H9 (cell line): ENCODE data around the gene SCT. TPM values are rescaled to one million over a fixed set of nuclear protein-coding genes. Genes with fewer than 3 reads are reported as not detected.
A peak's percentile ranks its signal among the peaks of the same experiment; 100 is the strongest.

Experiments
- DNase-seq: peaks from one replicate; pipeline ENCODE4 v3.0.0-alpha.2; 2017
- H2AFZ ChIP-seq: one replicate; pipeline ENCODE4 v1.6.1; 2013; ENCODE audit warnings: mild to moderate bottlenecking, low read length, control low read depth, moderate library complexity
- H2AK5ac ChIP-seq: 2 replicates; pipeline ENCODE4 v1.6.1; 2013; ENCODE audit warnings: low read length, control low read depth, mixed read lengths; ENCODE audit not compliant: insufficient read length
- H2BK120ac ChIP-seq: one replicate; pipeline ENCODE4 v1.6.1; 2013; ENCODE audit warnings: low read depth, mild to moderate bottlenecking, low read length, control low read depth, inconsistent platforms; ENCODE audit not compliant: poor library complexity, severe bottlenecking
- H2BK12ac ChIP-seq: 2 replicates; pipeline ENCODE4 v1.6.1; 2013; ENCODE audit warnings: low read length, control low read depth, mixed read lengths, low read depth; ENCODE audit not compliant: insufficient read length
- H2BK15ac ChIP-seq: 2 replicates; pipeline ENCODE4 v1.6.1; 2013; ENCODE audit warnings: low read depth, low read length, control low read depth
- H2BK20ac ChIP-seq: one replicate; pipeline ENCODE4 v1.6.1; 2013; ENCODE audit warnings: low read depth, mild to moderate bottlenecking, low read length, control low read depth, inconsistent platforms; ENCODE audit not compliant: poor library complexity, severe bottlenecking
- H2BK5ac ChIP-seq: 2 replicates; pipeline ENCODE4 v1.6.1; 2013; ENCODE audit warnings: low read length, control low read depth, mixed read lengths; ENCODE audit not compliant: insufficient read length
- H3K14ac ChIP-seq: 2 replicates; pipeline ENCODE4 v1.6.1; 2013; ENCODE audit warnings: low read length, control low read depth; ENCODE audit not compliant: insufficient read depth
- H3K18ac ChIP-seq: 2 replicates; pipeline ENCODE4 v1.6.1; 2013; ENCODE audit warnings: low read depth, mild to moderate bottlenecking, mixed read lengths, low read length, control low read depth; ENCODE audit not compliant: insufficient read length
- H3K23ac ChIP-seq: 2 replicates; pipeline ENCODE4 v1.6.1; 2013; ENCODE audit warnings: low read length, control low read depth, mixed read lengths, low read depth; ENCODE audit not compliant: insufficient read length
- H3K23me2 ChIP-seq: 2 replicates; pipeline ENCODE4 v1.6.1; 2013; ENCODE audit warnings: low read depth, mild to moderate bottlenecking, mixed read lengths, low read length, control low read depth; ENCODE audit not compliant: insufficient read length, poor library complexity, severe bottlenecking
- H3K27ac ChIP-seq: 2 replicates; pipeline ENCODE4 v1.5.1; 2013; ENCODE audit warnings: low read length, control low read depth, mixed read lengths, low read depth; ENCODE audit not compliant: insufficient read length
- H3K27me3 ChIP-seq: 2 replicates; pipeline ENCODE4 v1.6.1; 2013; ENCODE audit warnings: low read length, control low read depth, inconsistent platforms; ENCODE audit not compliant: insufficient read depth
- H3K4ac ChIP-seq: 2 replicates; pipeline ENCODE4 v1.6.1; 2013; ENCODE audit warnings: low read depth, mild to moderate bottlenecking, control low read depth, inconsistent platforms, low read length, moderate library complexity
- H3K4me1 ChIP-seq: 2 replicates; pipeline ENCODE4 v1.6.1; 2013; ENCODE audit warnings: low read length, control low read depth, inconsistent platforms; ENCODE audit not compliant: insufficient read depth
- H3K4me2 ChIP-seq: 2 replicates; pipeline ENCODE4 v1.6.1; 2013; ENCODE audit warnings: low read length, control low read depth, mixed read lengths; ENCODE audit not compliant: insufficient read length, insufficient read depth
- H3K56ac ChIP-seq: 2 replicates; pipeline ENCODE4 v1.6.1; 2013; ENCODE audit warnings: low read depth, mild to moderate bottlenecking, mixed read lengths, low read length, control low read depth; ENCODE audit not compliant: insufficient read length
- H3K79me1 ChIP-seq: 2 replicates; pipeline ENCODE4 v1.6.1; 2013; ENCODE audit warnings: low read depth, mild to moderate bottlenecking, moderate library complexity, low read length, control low read depth, inconsistent platforms; ENCODE audit not compliant: insufficient read depth, poor library complexity, severe bottlenecking
- H3K79me2 ChIP-seq: 2 replicates; pipeline ENCODE4 v1.6.1; 2013; ENCODE audit warnings: low read length, control low read depth, inconsistent platforms; ENCODE audit not compliant: insufficient read depth
- H3K9ac ChIP-seq: 2 replicates; pipeline ENCODE4 v1.6.1; 2013; ENCODE audit warnings: low read length, control low read depth, mixed read lengths; ENCODE audit not compliant: insufficient read length; ENCODE audit errors: extremely low read depth
- H3K9me3 ChIP-seq: one replicate; pipeline ENCODE4 v1.6.1; 2013; ENCODE audit warnings: low read depth, low read length, inconsistent platforms; ENCODE audit not compliant: control insufficient read depth
- H3T11ph ChIP-seq: one replicate; pipeline ENCODE4 v1.6.1; 2013; ENCODE audit warnings: mild to moderate bottlenecking, low read length, control low read depth, inconsistent platforms
- H4K20me1 ChIP-seq: one replicate; pipeline ENCODE4 v1.6.1; 2013; ENCODE audit not compliant: control insufficient read depth, insufficient read length, insufficient read depth
- H4K5ac ChIP-seq: 2 replicates; pipeline ENCODE4 v1.6.1; 2013; ENCODE audit warnings: low read depth, mild to moderate bottlenecking, mixed read lengths, low read length, control low read depth; ENCODE audit not compliant: insufficient read length
- H4K8ac ChIP-seq: replicated peaks from 2 replicates; pipeline ENCODE4 v1.6.1; 2013; ENCODE audit warnings: low read length, control low read depth, mixed read lengths, low read depth; ENCODE audit not compliant: insufficient read length
- H4K91ac ChIP-seq: 2 replicates; pipeline ENCODE4 v1.6.1; 2013; ENCODE audit warnings: low read depth, mild to moderate bottlenecking, moderate library complexity, mixed read lengths, low read length, control low read depth; ENCODE audit not compliant: insufficient read length
- H3K27ac Mint-ChIP-seq, 3 experiments: 2 replicates in 2 of 3; 3 replicates in 1 of 3; pipeline ENCODE4 v1.8.0; 2020 to 2021; ENCODE audit warnings: mixed read lengths in 3 of 3, mild to moderate bottlenecking in 1 of 3, moderate library complexity in 1 of 3
- H3K27me3 Mint-ChIP-seq: 2 replicates; pipeline ENCODE4 v1.8.0; 2021; ENCODE audit warnings: low read depth, mild to moderate bottlenecking, moderate library complexity, mixed read lengths
- H3K36me3 Mint-ChIP-seq, 3 experiments: 2 replicates in 2 of 3; 3 replicates in 1 of 3; pipeline ENCODE4 v1.8.0; 2020 to 2021; ENCODE audit warnings: low read depth in 3 of 3, mixed read lengths in 3 of 3; ENCODE audit not compliant: insufficient read depth in 1 of 3
- H3K4me1 Mint-ChIP-seq, 2 experiments: 2 replicates each; pipeline ENCODE4 v1.8.0; 2020; ENCODE audit warnings: mixed read lengths in 2 of 2
- H3K4me3 Mint-ChIP-seq, 2 experiments: 2 replicates in 1 of 2; 3 replicates in 1 of 2; pipeline ENCODE4 v1.8.0; 2020 to 2021; ENCODE audit warnings: mild to moderate bottlenecking in 2 of 2, mixed read lengths in 2 of 2, moderate library complexity in 1 of 2
- H3K9me3 Mint-ChIP-seq, 2 experiments: 2 replicates in 1 of 2; 3 replicates in 1 of 2; pipeline ENCODE4 v1.8.0; 2020; ENCODE audit warnings: mild to moderate bottlenecking in 2 of 2, mixed read lengths in 2 of 2, moderate library complexity in 1 of 2
- CTCF ChIP-seq: fragments of 200-600 bp; sonication (generic); conservative IDR thresholded peaks from 3 replicates; pipeline ENCODE4 v1.8.0; 2021; ENCODE audit warnings: antibody characterized with exemption, mild to moderate bottlenecking
- WGBS: extraction: QIAGEN DNeasy Blood & Tissue Kit; methylation state at CpG from one replicate; pipeline ENCODE4 v1.1.7; 2013; ENCODE audit warnings: missing lambda C conversion rate, low lambda C conversion rate, mixed read lengths; ENCODE audit not compliant: insufficient read length; ENCODE audit errors: extremely low coverage; 5-methylcytosine and 5-hydroxymethylcytosine counted together
- total RNA-seq: library from RNA; stranded (reverse); gene quantifications from 2 replicates; pipeline ENCODE4 v1.2.1, GENCODE V29; 2021

SCT gene
- total RNA-seq, 1 experiment from 2014 or later = 1.8 TPM

GRCh38 chr11:645536-645935 lies 18.6 kb upstream of the SCT start:
- no peak overlapping the region for H3K27ac ChIP-seq
- no peak overlapping the region for H3K4ac ChIP-seq
- Mint-ChIP-seq H3K36me3 (peaks cover 6 to 48% (median 29%) of the 10 kb centered on the region in 3 experiments), H3K27me3 (no peaks in the 10 kb centered on the region; the same call in 1 of the 2 replicates), H3K4me1 (peaks cover 2 to 4% of the 10 kb centered on the region in 2 experiments; a peak in 2 of 4 replicates), H3K27ac (peak overlapping the region in 1 of 3 experiments; percentile 65; a peak in 1 of 7 replicates), H3K9me3 (no peaks in the 10 kb centered on the region), H3K4me3 (no peak overlapping the region; a peak in 1 of 5 replicates)
- no peak overlapping the region for H3T11ph ChIP-seq
- no peak overlapping the region for H2BK120ac ChIP-seq
- H3K4me1 ChIP-seq = no peaks in the 10 kb centered on the region
- H3K23me2 ChIP-seq = no peaks in the 10 kb centered on the region
- no peaks in the 10 kb centered on the region for H3K9me3 ChIP-seq
- no CpG with 5 or more reads among the region's 16 CpGs for WGBS
- no peak overlapping the region for H2BK12ac ChIP-seq
- H4K91ac ChIP-seq = no peak overlapping the region
- H4K20me1 ChIP-seq = no peaks in the 10 kb centered on the region
- no peak overlapping the region for H2AFZ ChIP-seq
- H2BK20ac ChIP-seq = no peak overlapping the region
- H2AK5ac ChIP-seq = no peak overlapping the region
- no peaks in the 10 kb centered on the region for H3K79me2 ChIP-seq
- no peak overlapping the region for H3K23ac ChIP-seq
- no peak overlapping the region for H2BK5ac ChIP-seq
- no peak overlapping the region for H3K14ac ChIP-seq
- no peak for DNase-seq
- no peak overlapping the region for H3K18ac ChIP-seq
- no peak for TF ChIP-seq CTCF
- H3K4me2 ChIP-seq = no peak overlapping the region
- H4K8ac ChIP-seq = no peak overlapping the region
- no peaks in the 10 kb centered on the region for H3K79me1 ChIP-seq
- no peak overlapping the region for H2BK15ac ChIP-seq
- H3K56ac ChIP-seq = no peak overlapping the region
- no peaks in the 10 kb centered on the region for H3K27me3 ChIP-seq
- H4K5ac ChIP-seq = no peak overlapping the region
- no peak overlapping the region for H3K9ac ChIP-seq
